ENCODE results near the gene MLANA. TPM values are rescaled to one million over a fixed set of nuclear protein-coding genes. Genes with fewer than 3 reads are reported as not detected.

Gene MLANA
- total RNA-seq, 2 experiments from 2014 or later, result not detected

- H3K27ac Mint-ChIP-seq, result no peak overlapping the region
- H3K4me3 Mint-ChIP-seq, result no peak overlapping the region
- intact Hi-C loops (cut with micrococcal nuclease), result no loop called here
Observed at GRCh38 chr9:5931657-5932056, 41.0 kb downstream of the MLANA start.

GRCh38 chr9:5938449-5938848 is 47.8 kb downstream of the MLANA start:
- CTCF ChIA-PET, result interaction anchor here (1.5 kb wide), 1 partner anchor 16 kb away, joined by 3 read pairs; no protein-coding TSS in a partner anchor
- no peak for TF ChIP-seq CTCF (IDR thresholded peaks at IDR 0.05)
- no peaks in the 10 kb centered on the region for H3K9me3 Mint-ChIP-seq
- POLR2A ChIA-PET, result no interaction called here
- no peaks in the 10 kb centered on the region for H3K4me1 Mint-ChIP-seq (ENCODE audit: low read depth)
- H3K36me3 Mint-ChIP-seq (ENCODE audit: low read depth), result no peaks in the 10 kb centered on the region
- DNase-seq (no peak), ATAC-seq (no peak)
- no peak overlapping the region for H3K27ac Mint-ChIP-seq
- H3K27me3 Mint-ChIP-seq, result no peaks in the 10 kb centered on the region
- intact Hi-C loops (cut with micrococcal nuclease), result no loop called here
- H3K4me3 Mint-ChIP-seq, result no peak overlapping the region

More at GRCh38 chr9:5931657-5932056, 41.0 kb downstream of the MLANA start:
- H3K27me3 Mint-ChIP-seq, result no peaks in the 10 kb centered on the region
- no peak for TF ChIP-seq CTCF (IDR thresholded peaks at IDR 0.05)
- DNase-seq (no peak), ATAC-seq (no peak)
- H3K36me3 Mint-ChIP-seq (ENCODE audit: low read depth), result no peaks in the 10 kb centered on the region
- POLR2A ChIA-PET, result no interaction called here
- no peaks in the 10 kb centered on the region for H3K9me3 Mint-ChIP-seq
- H3K4me1 Mint-ChIP-seq (ENCODE audit: low read depth), result no peaks in the 10 kb centered on the region
- CTCF ChIA-PET, result no interaction called here

- no peak for DNase-seq
- no peaks in the 10 kb centered on the region for H3K27me3 Mint-ChIP-seq
- no peaks in the 10 kb centered on the region for H3K9me3 Mint-ChIP-seq
- POLR2A ChIA-PET, result no interaction called here
- H3K4me1 Mint-ChIP-seq (ENCODE audit: low read depth), result no peaks in the 10 kb centered on the region
- CTCF ChIA-PET, result interaction anchor here (1.5 kb wide), 2 partner anchors 15 to 53 kb away, joined by 3 read pairs; no protein-coding TSS in a partner anchor
- ATAC-seq, result no peak
- H3K4me3 Mint-ChIP-seq, result no peak overlapping the region
- intact Hi-C loops (cut with micrococcal nuclease), result no loop called here
- H3K36me3 Mint-ChIP-seq (ENCODE audit: low read depth), result no peaks in the 10 kb centered on the region
- TF ChIP-seq CTCF (IDR thresholded peaks at IDR 0.05), result no peak
- H3K27ac Mint-ChIP-seq, result no peak overlapping the region
Observed at GRCh38 chr9:5939530-5939929, 48.8 kb downstream of the MLANA start.

- ChIA-PET POLR2A (no interaction called here), CTCF (no interaction called here)
- intact Hi-C loops (cut with micrococcal nuclease), result no loop called here
- ATAC-seq (no peak), DNase-seq (no peak)
- Mint-ChIP-seq H3K4me1 (ENCODE audit: low read depth) (peaks cover 4% of the 10 kb centered on the region), H3K36me3 (ENCODE audit: low read depth) (no peaks in the 10 kb centered on the region), H3K9me3 (no peaks in the 10 kb centered on the region), H3K27me3 (no peaks in the 10 kb centered on the region), H3K4me3 (no peak overlapping the region), H3K27ac (no peak overlapping the region)
- TF ChIP-seq CTCF (IDR thresholded peaks at IDR 0.05), result no peak
Observed at GRCh38 chr9:5941214-5941613, 50.5 kb downstream of the MLANA start.

- H3K27me3 Mint-ChIP-seq, result no peaks in the 10 kb centered on the region
- TF ChIP-seq CTCF (IDR thresholded peaks at IDR 0.05), result no peak
- H3K4me3 Mint-ChIP-seq, result no peak overlapping the region
- intact Hi-C loops (cut with micrococcal nuclease), result no loop called here
- no peaks in the 10 kb centered on the region for H3K36me3 Mint-ChIP-seq (ENCODE audit: low read depth)
- DNase-seq (no peak), ATAC-seq (no peak)
- H3K4me1 Mint-ChIP-seq (ENCODE audit: low read depth), result peaks cover 23% of the 10 kb centered on the region
- no peak overlapping the region for H3K27ac Mint-ChIP-seq
- POLR2A ChIA-PET, result interaction anchor here (0.6 kb wide), 1 partner anchor 12 kb away, joined by 3 read pairs; no protein-coding TSS in a partner anchor
- H3K9me3 Mint-ChIP-seq, result no peaks in the 10 kb centered on the region
- CTCF ChIA-PET, result interaction anchor here (1.3 to 1.7 kb wide), 2 partner anchors 12 to 110 kb away, joined by 3 to 5 read pairs; no protein-coding TSS in a partner anchor
Observed at GRCh38 chr9:5945112-5945511, 54.4 kb downstream of the MLANA start.
